HuH-7 (cell line): ENCODE data around the gene MAP4K2.

Experiments
- DNase-seq: peaks from one replicate; pipeline ENCODE4 v3.0.0; 2011; ENCODE audit warnings: low spot score

MAP4K2 gene

DNA sequence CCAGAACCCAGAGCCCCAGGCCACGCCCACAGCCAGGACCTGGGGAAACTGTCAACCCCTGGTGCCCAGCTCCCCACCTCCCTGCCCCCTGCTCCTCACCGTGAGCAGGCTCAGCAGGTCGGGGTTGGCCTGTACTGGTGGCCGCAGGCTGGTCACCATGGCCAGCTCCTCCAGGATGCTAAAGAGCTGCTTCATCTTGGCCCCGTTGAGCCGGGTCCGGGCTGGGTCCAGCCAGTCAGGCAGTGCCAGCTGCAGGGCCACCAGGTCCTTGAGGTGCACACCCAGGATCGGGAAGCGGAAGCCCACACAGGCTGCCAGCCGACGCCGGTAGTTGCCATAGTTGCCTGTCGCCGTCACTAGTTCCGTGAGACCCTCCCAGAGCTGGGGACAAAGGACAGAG, 66.4 kb downstream of the MAP4K2 start:
- no peak for DNase-seq

- DNase-seq: no peak
Observed at GRCh38 chr11:64735725-64736259, 67.2 kb downstream of the MAP4K2 start.
